SK-N-SH treated with all-trans-retinoic acid at 6 μM for 48 hours (cell line): Measurements from ENCODE around the gene CYP4F2.

Experiments used
- ARNTL ChIP-seq: fragments of 450-650 bp; formaldehyde crosslinking; IDR thresholded peaks from 2 replicates; pipeline ENCODE4 v1.5.0; 2020; ENCODE audit warnings: low read depth, mild to moderate bottlenecking, moderate library complexity, borderline replicate concordance
- CREB5 ChIP-seq: fragments of 250-450 bp; sonication (Bioruptor Pico); IDR thresholded peaks from 2 replicates; pipeline ENCODE4 v1.5.1; 2020; ENCODE audit warnings: low read depth, mild to moderate bottlenecking, moderate library complexity
- CSDC2 ChIP-seq: fragments of 250-450 bp; sonication (Bioruptor Pico); IDR thresholded peaks from 2 replicates; pipeline ENCODE4 v1.5.0; 2020; ENCODE audit warnings: mild to moderate bottlenecking, moderate library complexity
- GLIS3 ChIP-seq: fragments of 250-450 bp; sonication (Bioruptor Pico); IDR thresholded peaks from 2 replicates; pipeline ENCODE4 v1.5.0; 2020; ENCODE audit warnings: mild to moderate bottlenecking, moderate library complexity
- RARB ChIP-seq: fragments of 250-450 bp; sonication (Bioruptor Pico); IDR thresholded peaks from 2 replicates; pipeline ENCODE4 v1.8.0; 2021; ENCODE audit warnings: mild to moderate bottlenecking, moderate library complexity
- ZC3H10 ChIP-seq: fragments of 250-450 bp; sonication (Bioruptor Pico); IDR thresholded peaks from 2 replicates; pipeline ENCODE4 v1.5.1; 2021; ENCODE audit warnings: mild to moderate bottlenecking, moderate library complexity
- ZFP3 ChIP-seq: fragments of 250-450 bp; sonication (Bioruptor Pico); IDR thresholded peaks from 2 replicates; pipeline ENCODE4 v1.5.0; 2020; ENCODE audit warnings: mild to moderate bottlenecking, moderate library complexity
- ZFP30 ChIP-seq: fragments of 450-650 bp; formaldehyde crosslinking; IDR thresholded peaks from 2 replicates; pipeline ENCODE4 v1.5.0; 2022; ENCODE audit warnings: mild to moderate bottlenecking, moderate library complexity
- ZNF565 ChIP-seq: fragments of 450-650 bp; formaldehyde crosslinking; conservative IDR thresholded peaks from 2 replicates; pipeline ENCODE4 v1.5.0; 2020; ENCODE audit warnings: low read depth, mild to moderate bottlenecking, moderate library complexity
- ZNF8 ChIP-seq: fragments of 450-650 bp; formaldehyde crosslinking; IDR thresholded peaks from 2 replicates; pipeline ENCODE4 v1.5.0; 2020; ENCODE audit warnings: mild to moderate bottlenecking, moderate library complexity
- TF ChIP-seq, protein P1 (sequence below): fragments of 250-450 bp; sonication (Bioruptor Pico); IDR thresholded peaks from 2 replicates; pipeline ENCODE4 v1.5.0; 2020; ENCODE audit warnings: mild to moderate bottlenecking, moderate library complexity

DNA sequence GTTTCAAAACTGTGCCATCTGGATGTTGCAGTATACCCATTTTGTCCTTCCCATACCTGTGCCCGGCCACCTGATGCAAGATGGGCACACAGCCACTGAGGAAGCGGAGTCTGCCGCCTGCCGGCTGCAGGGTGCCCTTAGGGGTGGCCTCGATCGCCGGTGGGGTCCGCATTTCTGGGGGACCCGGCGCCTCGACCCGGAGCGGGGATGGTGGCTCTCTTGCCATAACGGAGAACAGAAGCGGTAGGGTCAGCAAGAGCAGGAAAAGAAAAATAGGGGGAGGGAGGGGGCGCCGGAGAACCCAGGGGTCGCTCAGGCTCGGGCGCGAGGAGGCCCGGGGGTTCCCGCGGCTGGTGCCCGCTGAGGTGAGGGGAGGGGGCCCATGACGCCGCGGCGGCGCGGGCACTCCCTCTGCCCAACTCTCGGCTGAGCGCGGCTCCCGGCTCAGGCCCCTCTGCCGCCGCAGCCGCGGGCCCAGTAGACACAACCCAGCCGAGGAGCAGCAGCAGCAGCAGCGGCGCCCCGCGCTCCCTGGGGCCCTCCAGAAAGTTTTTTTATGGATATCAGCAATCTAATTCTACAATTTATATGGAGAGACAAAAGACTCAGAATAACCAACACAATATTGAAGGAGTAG, 13.8 kb upstream of the CYP4F2 start:
- TF ChIP-seq ZNF8 (CRISPR knock-in tag) (no peak), ZFP3 (CRISPR knock-in tag) (no peak), ZFP30 (CRISPR knock-in tag) (no peak), ARNTL (CRISPR knock-in tag) (no peak), ZC3H10 (CRISPR knock-in tag) (no peak), CSDC2 (CRISPR knock-in tag) (no peak), RARB (CRISPR knock-in tag) (no peak), ZNF565 (CRISPR knock-in tag) (no peak), CREB5 (CRISPR knock-in tag) (no peak), GLIS3 (CRISPR knock-in tag) (no peak)
- TF ChIP-seq, protein P1, sequence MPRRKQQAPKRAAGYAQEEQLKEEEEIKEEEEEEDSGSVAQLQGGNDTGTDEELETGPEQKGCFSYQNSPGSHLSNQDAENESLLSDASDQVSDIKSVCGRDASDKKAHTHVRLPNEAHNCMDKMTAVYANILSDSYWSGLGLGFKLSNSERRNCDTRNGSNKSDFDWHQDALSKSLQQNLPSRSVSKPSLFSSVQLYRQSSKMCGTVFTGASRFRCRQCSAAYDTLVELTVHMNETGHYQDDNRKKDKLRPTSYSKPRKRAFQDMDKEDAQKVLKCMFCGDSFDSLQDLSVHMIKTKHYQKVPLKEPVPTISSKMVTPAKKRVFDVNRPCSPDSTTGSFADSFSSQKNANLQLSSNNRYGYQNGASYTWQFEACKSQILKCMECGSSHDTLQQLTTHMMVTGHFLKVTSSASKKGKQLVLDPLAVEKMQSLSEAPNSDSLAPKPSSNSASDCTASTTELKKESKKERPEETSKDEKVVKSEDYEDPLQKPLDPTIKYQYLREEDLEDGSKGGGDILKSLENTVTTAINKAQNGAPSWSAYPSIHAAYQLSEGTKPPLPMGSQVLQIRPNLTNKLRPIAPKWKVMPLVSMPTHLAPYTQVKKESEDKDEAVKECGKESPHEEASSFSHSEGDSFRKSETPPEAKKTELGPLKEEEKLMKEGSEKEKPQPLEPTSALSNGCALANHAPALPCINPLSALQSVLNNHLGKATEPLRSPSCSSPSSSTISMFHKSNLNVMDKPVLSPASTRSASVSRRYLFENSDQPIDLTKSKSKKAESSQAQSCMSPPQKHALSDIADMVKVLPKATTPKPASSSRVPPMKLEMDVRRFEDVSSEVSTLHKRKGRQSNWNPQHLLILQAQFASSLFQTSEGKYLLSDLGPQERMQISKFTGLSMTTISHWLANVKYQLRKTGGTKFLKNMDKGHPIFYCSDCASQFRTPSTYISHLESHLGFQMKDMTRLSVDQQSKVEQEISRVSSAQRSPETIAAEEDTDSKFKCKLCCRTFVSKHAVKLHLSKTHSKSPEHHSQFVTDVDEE (CRISPR knock-in tag): no peak
